Lung (tissue), 12 donors: ENCODE results near the gene LRP3. TPM values are rescaled to one million over a fixed set of nuclear protein-coding genes. Genes with fewer than 3 reads are reported as not detected.

Experiments
- ATAC-seq: fragments of 200-7000 bp; cut with Tn5 transposase; one replicate; pipeline ENCODE4 v1.9.1; 2020; ENCODE audit warnings: moderate number of reproducible peaks; ENCODE audit not compliant: insufficient read depth, low FRiP score
- DNase-seq, 3 donors: peaks; one replicate each; pipeline ENCODE4 v3.0.0-alpha.2; 2013 to 2017
- H3K27ac ChIP-seq, 2 donors: one replicate each; pipeline ENCODE4 v1.5.1; 2013; ENCODE audit warnings: mild to moderate bottlenecking in 2 of 2, moderate library complexity in 2 of 2, control low read depth in 1 of 2, inconsistent platforms in 1 of 2, low read depth in 1 of 2, low read length in 1 of 2
- H3K27me3 ChIP-seq, 3 donors: one replicate each; pipeline ENCODE4 v1.5.1; 2013; ENCODE audit warnings: low read length in 2 of 3; ENCODE audit not compliant: control insufficient read depth in 3 of 3, insufficient read depth in 3 of 3
- H3K36me3 ChIP-seq, 4 donors: one replicate each; pipeline ENCODE4 v1.5.1; 2013; ENCODE audit warnings: low read length in 4 of 4, mild to moderate bottlenecking in 1 of 4, moderate library complexity in 1 of 4; ENCODE audit not compliant: control insufficient read depth in 4 of 4, insufficient read depth in 4 of 4
- H3K4me1 ChIP-seq, 5 donors: one replicate each; pipeline ENCODE4 v1.5.1; 2013; ENCODE audit warnings: low read length in 5 of 5, mild to moderate bottlenecking in 2 of 5, moderate library complexity in 1 of 5; ENCODE audit not compliant: control insufficient read depth in 5 of 5, insufficient read depth in 5 of 5
- H3K4me3 ChIP-seq: one replicate; pipeline ENCODE4 v1.5.1; 2013; ENCODE audit warnings: mild to moderate bottlenecking, control low read depth, moderate library complexity
- H3K9ac ChIP-seq, 2 donors: one replicate each; pipeline ENCODE4 v1.5.1; 2013; ENCODE audit warnings: low read length in 2 of 2, control low read depth in 1 of 2; ENCODE audit not compliant: insufficient read depth in 1 of 2
- H3K9me3 ChIP-seq, 4 donors: one replicate each; pipeline ENCODE4 v1.5.1; 2013; ENCODE audit warnings: low read length in 3 of 4, mild to moderate bottlenecking in 1 of 4, moderate library complexity in 1 of 4; ENCODE audit not compliant: control insufficient read depth in 4 of 4, insufficient read depth in 3 of 4
- CTCF ChIP-seq: IDR thresholded peaks from 2 replicates; pipeline ENCODE4 v1.5.1; 2012; ENCODE audit warnings: mild to moderate bottlenecking; ENCODE audit errors: control extremely low read depth, extremely low read depth
- WGBS, 2 donors: extraction: QIAGEN DNeasy Blood & Tissue Kit; methylation state at CpG; one replicate each; pipeline ENCODE4 v1.1.7; 2013; 5-methylcytosine and 5-hydroxymethylcytosine counted together
- polyA plus RNA-seq, 2 donors: library from polyadenylated mRNA; stranded (reverse); fragments of 200-250 nt; gene quantifications; one replicate each; pipeline ENCODE4 v1.2.1, GENCODE V29; 2013
- total RNA-seq, 2 donors: library from RNA; depleted of rRNA in 1 of 2; stranded (reverse); fragments of >200 nt in 1 of 2; gene quantifications; one replicate each; pipeline ENCODE4 v1.2.1, GENCODE V29; 2014 to 2021
- donor health status: control.
- donor health status: control.
- donor health status: Bipolar disorder and iron deficiency.
- donor health status: healthy.
- donor health status: DM: yes; HTN: yes; CAD: no.

Gene LRP3
- total and polyA plus RNA-seq, 4 donors, result 10.6 to 18.2 (median 14.6) TPM

- Histone ChIP-seq H3K27me3 (no peaks in the 10 kb centered on the region), H3K9ac (no peak overlapping the region), H3K4me1 (peaks cover 0 to 8% (median 0%) of the 10 kb centered on the region in 5 donors), H3K36me3 (no peaks in the 10 kb centered on the region), H3K9me3 (no peaks in the 10 kb centered on the region), H3K4me3 (no peak overlapping the region), H3K27ac (no peak overlapping the region)
- ATAC-seq, result no peak
- DNase-seq, result no peak
- WGBS, 2 donors, result 72 to 75% methylated on average over 13 of the region's 13 CpGs
- TF ChIP-seq CTCF, result no peak
Observed at GRCh38 chr19:33254245-33254824, 60.2 kb downstream of the LRP3 start.

- H3K9ac ChIP-seq, result no peak overlapping the region
- WGBS, 2 donors, result 82 to 88% methylated on average over 7 of the region's 7 CpGs
Observed at GRCh38 chr19:33255781-33256180, 61.7 kb downstream of the LRP3 start.

GRCh38 chr19:33256261-33256660 is 62.1 kb downstream of the LRP3 start:
- Histone ChIP-seq H3K4me1 (peaks cover 0 to 8% (median 0%) of the 10 kb centered on the region in 5 donors), H3K4me3 (no peak overlapping the region), H3K9me3 (no peaks in the 10 kb centered on the region), H3K36me3 (no peaks in the 10 kb centered on the region), H3K9ac (no peak overlapping the region), H3K27me3 (no peaks in the 10 kb centered on the region), H3K27ac (no peak overlapping the region)
- no peak for ATAC-seq
- no peak for TF ChIP-seq CTCF
- WGBS, 2 donors, result 66 to 81% methylated on average over 6 to 7 of the region's 7 CpGs
- peak; percentile 45 to 73 (median 63) for DNase-seq

More at GRCh38 chr19:33255781-33256180, 61.7 kb downstream of the LRP3 start:
- no peak overlapping the region for H3K27ac ChIP-seq
- ATAC-seq, result no peak
- peaks cover 0 to 8% (median 0%) of the 10 kb centered on the region in 5 donors for H3K4me1 ChIP-seq
- no peak for DNase-seq
- no peaks in the 10 kb centered on the region for H3K9me3 ChIP-seq
- H3K4me3 ChIP-seq, result no peak overlapping the region
- no peaks in the 10 kb centered on the region for H3K36me3 ChIP-seq
- no peaks in the 10 kb centered on the region for H3K27me3 ChIP-seq
- TF ChIP-seq CTCF, result no peak

DNA sequence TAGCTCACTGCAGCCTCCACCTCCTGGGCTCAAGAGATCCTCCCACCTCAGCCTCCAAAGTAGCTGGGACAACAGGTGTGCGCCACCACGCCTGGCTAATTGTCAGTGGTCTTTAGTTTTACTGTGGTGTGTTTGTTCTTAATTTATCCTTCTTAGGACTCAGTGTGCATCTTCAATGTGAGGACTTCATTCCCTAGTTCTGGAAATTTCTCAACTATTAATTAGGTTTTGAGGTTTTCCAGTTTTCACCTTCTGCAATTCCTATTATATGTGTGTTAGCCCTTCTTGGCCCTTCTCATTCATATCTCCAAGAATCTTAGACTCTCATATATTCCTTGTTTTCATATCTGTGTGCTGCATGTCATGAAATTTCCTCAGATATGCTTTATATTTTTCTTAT is 63.7 kb downstream of the LRP3 start:
- Histone ChIP-seq H3K4me1 (peaks cover 0 to 8% (median 0%) of the 10 kb centered on the region in 5 donors), H3K36me3 (no peaks in the 10 kb centered on the region), H3K9me3 (no peaks in the 10 kb centered on the region), H3K4me3 (no peak overlapping the region), H3K9ac (no peak overlapping the region), H3K27me3 (no peaks in the 10 kb centered on the region), H3K27ac (no peak overlapping the region)
- no peak for TF ChIP-seq CTCF
- no peak for DNase-seq
- WGBS, 2 donors, result 96 to 97% methylated on average over 2 of the region's 2 CpGs
- ATAC-seq, result no peak
